ENCODE data around the gene RPL5. TPM values are rescaled to one million over a fixed set of nuclear protein-coding genes. Genes with fewer than 3 reads are reported as not detected.
A peak's percentile ranks its signal among the peaks of the same experiment; 100 is the strongest.

Gene RPL5
- total and polyA plus RNA-seq, 2 experiments from 2014 or later, result 918 to 1,643 TPM

DNA sequence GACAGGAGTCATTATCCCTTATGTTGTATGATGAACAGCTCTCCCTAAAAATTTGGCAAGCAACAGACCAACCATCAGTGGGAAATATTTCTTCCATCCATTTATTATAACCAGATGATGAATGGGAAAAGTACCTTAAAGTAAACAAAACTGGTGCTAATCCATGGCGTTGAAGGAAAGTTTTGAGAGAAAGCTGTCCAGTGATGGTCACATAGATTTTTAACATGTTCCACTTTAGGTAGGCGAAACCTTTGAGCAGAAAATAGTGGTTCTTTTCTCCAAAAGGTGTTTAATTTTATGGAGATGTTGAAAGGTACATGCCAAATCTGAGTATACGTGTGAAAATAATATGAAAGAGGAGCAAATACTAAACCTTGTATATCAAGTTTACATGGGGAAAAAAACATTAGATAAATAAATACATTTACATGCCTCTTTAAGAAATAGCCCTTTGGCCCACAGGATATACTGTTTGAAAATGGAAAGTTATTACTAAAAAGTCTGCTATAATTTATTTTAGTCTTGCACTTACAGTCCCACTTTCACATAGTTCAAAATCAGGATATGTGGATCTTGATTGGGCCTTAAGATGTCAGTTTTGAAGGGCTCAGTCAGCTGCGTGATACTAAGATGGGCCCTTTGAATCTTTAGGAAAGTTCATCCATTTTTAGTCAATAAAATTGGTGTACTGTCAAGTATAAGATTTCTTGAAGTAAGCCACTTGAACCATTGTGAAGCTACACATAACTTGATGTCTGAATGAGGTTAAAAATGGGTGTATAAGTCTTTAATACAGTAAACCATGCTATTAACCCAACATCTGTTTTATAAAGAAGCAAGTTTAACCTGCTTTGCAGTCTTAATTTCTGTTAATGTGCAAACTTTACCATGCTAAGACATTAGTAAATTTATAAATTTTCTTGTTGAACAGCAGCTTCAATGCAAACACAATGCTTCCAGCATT lies 10.5 kb downstream of the RPL5 start:
- H3K4me1 ChIP-seq (ENCODE audit: low read depth), result no peaks in the 10 kb centered on the region
- TF ChIP-seq, protein P1, sequence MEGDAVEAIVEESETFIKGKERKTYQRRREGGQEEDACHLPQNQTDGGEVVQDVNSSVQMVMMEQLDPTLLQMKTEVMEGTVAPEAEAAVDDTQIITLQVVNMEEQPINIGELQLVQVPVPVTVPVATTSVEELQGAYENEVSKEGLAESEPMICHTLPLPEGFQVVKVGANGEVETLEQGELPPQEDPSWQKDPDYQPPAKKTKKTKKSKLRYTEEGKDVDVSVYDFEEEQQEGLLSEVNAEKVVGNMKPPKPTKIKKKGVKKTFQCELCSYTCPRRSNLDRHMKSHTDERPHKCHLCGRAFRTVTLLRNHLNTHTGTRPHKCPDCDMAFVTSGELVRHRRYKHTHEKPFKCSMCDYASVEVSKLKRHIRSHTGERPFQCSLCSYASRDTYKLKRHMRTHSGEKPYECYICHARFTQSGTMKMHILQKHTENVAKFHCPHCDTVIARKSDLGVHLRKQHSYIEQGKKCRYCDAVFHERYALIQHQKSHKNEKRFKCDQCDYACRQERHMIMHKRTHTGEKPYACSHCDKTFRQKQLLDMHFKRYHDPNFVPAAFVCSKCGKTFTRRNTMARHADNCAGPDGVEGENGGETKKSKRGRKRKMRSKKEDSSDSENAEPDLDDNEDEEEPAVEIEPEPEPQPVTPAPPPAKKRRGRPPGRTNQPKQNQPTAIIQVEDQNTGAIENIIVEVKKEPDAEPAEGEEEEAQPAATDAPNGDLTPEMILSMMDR (IDR thresholded peaks at IDR 0.05; ENCODE audit: low read depth, low read length), result no peak
- peaks cover 69% of the 10 kb centered on the region for H3K36me3 ChIP-seq
- no peak for DNase-seq (ENCODE audit: low read depth in 1 of 2, low spot score in 1 of 2)
- no peak overlapping the region for H3K4me3 ChIP-seq
- H3K27me3 ChIP-seq, result no peaks in the 10 kb centered on the region
- peak overlapping the region; percentile 27 for H3K27ac ChIP-seq
- no peaks in the 10 kb centered on the region for H3K9me3 ChIP-seq (ENCODE audit: low read depth)

DNA sequence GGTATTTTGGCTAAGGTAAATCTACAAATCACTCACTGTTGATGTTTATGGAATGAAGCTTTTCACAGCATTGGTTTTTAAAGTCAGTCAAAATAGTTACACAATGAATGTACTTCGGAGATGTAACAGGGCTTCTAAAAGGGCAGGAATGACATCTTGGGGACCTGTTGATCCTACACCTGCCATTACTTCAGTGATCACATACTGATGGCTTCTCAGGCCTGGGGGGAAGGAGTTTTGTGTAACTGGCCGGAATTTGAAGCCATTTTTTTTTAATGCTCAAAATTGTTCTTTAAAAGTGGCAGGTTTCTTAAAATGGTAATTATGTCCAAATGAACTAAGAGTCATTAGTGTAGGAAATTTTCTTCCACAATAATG lies 11.2 kb downstream of the RPL5 start:
- Histone ChIP-seq H3K4me3 (no peak overlapping the region), H3K4me1 (ENCODE audit: low read depth) (no peaks in the 10 kb centered on the region), H3K27ac (peak overlapping the region; percentile 27), H3K36me3 (peaks cover 62% of the 10 kb centered on the region), H3K9me3 (ENCODE audit: low read depth) (no peaks in the 10 kb centered on the region), H3K27me3 (no peaks in the 10 kb centered on the region)
- DNase-seq (ENCODE audit: low read depth in 1 of 2, low spot score in 1 of 2), result no peak
- TF ChIP-seq, protein P1 (IDR thresholded peaks at IDR 0.05; ENCODE audit: low read depth, low read length), result no peak

DNA sequence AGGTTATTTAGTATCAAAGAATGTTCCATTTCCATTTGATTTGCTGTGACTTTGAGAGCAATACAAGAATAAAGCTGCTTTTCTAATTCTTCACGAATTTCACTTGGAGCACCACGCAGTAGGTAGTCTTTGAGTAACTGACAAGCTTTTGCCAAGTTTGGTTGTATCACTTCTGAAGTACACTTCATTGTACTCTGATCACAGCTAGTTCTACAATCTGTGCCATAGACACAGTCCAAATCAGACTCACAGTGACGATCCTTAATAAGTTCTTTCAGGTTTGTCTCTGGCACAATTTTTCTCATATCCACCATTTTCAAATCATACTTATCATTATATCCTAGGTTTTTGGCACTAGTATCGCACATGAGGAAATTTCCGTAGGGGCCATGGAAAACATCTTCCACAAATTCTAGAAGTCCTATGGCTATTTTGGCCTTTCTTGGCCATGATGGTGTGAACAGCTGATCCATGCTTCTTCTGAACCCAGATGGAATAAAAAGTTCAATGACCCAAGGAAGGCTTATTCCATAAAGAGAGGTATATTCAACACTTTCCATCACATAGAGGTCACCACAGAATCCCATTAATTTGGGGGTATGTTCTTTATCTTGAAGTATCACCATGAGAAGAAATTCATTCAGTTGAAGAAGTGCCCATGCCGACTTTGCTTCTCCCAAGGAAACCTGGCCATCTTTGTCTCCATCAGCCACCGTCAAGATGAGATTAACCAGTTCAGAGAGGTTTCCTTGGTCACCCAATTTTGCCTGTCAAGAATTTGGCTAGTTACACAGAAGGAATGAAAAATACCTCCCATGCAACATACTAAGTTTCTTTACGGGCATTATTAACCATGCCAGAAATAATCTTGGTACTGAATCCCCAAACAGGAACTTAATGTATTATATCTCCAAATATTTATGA lies 11.9 kb downstream of the RPL5 start:
- H3K4me3 ChIP-seq, result no peak overlapping the region
- H3K4me1 ChIP-seq (ENCODE audit: low read depth), result no peaks in the 10 kb centered on the region
- H3K9me3 ChIP-seq (ENCODE audit: low read depth), result no peaks in the 10 kb centered on the region
- no peaks in the 10 kb centered on the region for H3K27me3 ChIP-seq
- H3K36me3 ChIP-seq, result peaks cover 55% of the 10 kb centered on the region
- H3K27ac ChIP-seq, result peak overlapping the region; percentile 27
- no peak for DNase-seq (ENCODE audit: low read depth in 1 of 2, low spot score in 1 of 2)
- TF ChIP-seq, protein P1 (IDR thresholded peaks at IDR 0.05; ENCODE audit: low read depth, low read length), result no peak

DNA sequence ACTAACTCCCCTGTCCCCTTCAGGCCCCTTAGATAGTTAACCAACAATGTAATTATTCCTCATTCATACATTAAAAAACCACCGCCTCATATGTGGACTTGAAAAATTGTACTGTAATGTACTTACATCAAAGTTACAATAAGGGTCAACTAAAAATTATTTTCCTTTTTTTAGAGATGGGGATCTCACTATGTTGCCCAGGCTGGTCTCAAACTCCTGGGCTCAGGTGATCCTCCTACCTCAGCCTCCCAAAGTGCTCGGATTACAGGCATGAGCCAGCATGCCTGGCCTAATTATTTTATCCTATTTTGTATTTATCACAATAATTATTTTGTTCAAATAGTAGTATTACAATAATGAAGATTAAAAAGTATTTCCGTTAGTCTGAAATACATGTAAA lies 12.6 kb downstream of the RPL5 start:
- TF ChIP-seq, protein P1 (IDR thresholded peaks at IDR 0.05; ENCODE audit: low read depth, low read length), result no peak
- Histone ChIP-seq H3K4me3 (no peak overlapping the region), H3K36me3 (peaks cover 49% of the 10 kb centered on the region), H3K4me1 (ENCODE audit: low read depth) (no peaks in the 10 kb centered on the region), H3K27ac (peak overlapping the region; percentile 27), H3K9me3 (ENCODE audit: low read depth) (no peaks in the 10 kb centered on the region), H3K27me3 (no peaks in the 10 kb centered on the region)
- DNase-seq (ENCODE audit: low read depth in 1 of 2, low spot score in 1 of 2), result no peak

DNA sequence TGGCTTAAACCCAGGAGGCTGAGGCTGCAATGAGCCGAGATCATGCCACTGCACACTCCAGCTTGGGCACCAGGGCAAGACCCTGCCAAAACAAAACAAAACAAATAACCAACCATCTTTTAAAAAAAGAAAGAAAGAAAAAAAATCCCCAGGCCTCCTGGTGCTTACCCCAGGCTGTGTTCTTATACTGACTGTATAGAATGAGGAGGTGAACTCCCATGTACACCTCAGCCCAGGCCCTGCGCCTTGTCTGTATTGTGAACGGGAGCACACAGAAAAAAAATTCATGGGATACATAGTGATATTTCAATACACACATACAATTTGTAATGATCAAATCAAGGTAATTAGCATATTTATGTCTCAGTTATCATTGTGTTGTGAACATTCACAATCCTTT lies 14.1 kb downstream of the RPL5 start:
- TF ChIP-seq, protein P1 (IDR thresholded peaks at IDR 0.05; ENCODE audit: low read depth, low read length), result no peak

More for the DNA sequence above, 14.1 kb downstream of the RPL5 start:
- DNase-seq (ENCODE audit: low read depth in 1 of 2, low spot score in 1 of 2), result no peak
- H3K4me3 ChIP-seq, result no peak overlapping the region
- peaks cover 39% of the 10 kb centered on the region for H3K36me3 ChIP-seq
- no peaks in the 10 kb centered on the region for H3K9me3 ChIP-seq (ENCODE audit: low read depth)
- no peak overlapping the region for H3K27ac ChIP-seq
- no peaks in the 10 kb centered on the region for H3K27me3 ChIP-seq
- H3K4me1 ChIP-seq (ENCODE audit: low read depth), result no peaks in the 10 kb centered on the region
